Astrocyte (in vitro differentiated cells and primary cell): ENCODE measurements around the gene PRPF31.

Source experiments
- CTCF ChIP-seq: IDR thresholded peaks from 2 replicates; pipeline ENCODE4 v1.5.1; 2011; ENCODE audit warnings: low read depth, mild to moderate bottlenecking, inconsistent platforms, low read length, moderate library complexity; ENCODE audit not compliant: insufficient read depth
- EZH2 ChIP-seq: IDR thresholded peaks from 2 replicates; pipeline ENCODE4 v1.6.1; 2012; ENCODE audit warnings: mild to moderate bottlenecking, low read length, inconsistent platforms; ENCODE audit not compliant: insufficient read depth

- TF ChIP-seq CTCF (no peak), EZH2 (no peak)
Measured at GRCh38 chr19:54173951-54174834, 58.6 kb downstream of the PRPF31 start.
